HPDE6-E6E7 (cell line): Measurements from ENCODE around the gene CLIC5.

Experiments used
- DNase-seq: peaks from one replicate; pipeline ENCODE4 v3.0.0; 2011; ENCODE audit warnings: missing footprints; ENCODE audit errors: extremely low spot score

The CLIC5 gene

GRCh38 chr6:45997875-45998506 is 17.7 kb downstream of the CLIC5 start:
- DNase-seq, result no peak

DNA sequence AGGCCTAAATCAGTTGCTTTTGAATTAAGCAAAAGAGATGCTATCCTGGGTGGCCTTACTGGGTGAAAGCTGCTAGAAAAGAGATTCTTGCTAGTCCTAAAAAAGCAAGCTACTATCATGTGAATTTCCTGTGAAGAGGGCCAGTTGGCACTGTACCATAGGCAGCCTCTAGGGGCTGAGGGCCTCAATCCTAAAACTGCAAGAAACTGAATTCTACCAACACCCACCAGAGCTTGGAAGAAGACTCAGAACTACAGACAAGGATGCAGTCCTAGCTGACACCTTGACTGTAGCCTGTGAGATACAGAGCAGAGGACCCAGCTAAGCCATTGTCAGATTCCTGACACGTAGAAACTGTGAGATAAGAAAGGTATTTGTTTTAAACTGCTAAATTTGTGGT is 24.5 kb downstream of the CLIC5 start:
- DNase-seq, result no peak

- DNase-seq, result no peak
These were observed 25.5 kb downstream of the CLIC5 start for GRCh38 chr6:45990162-45990561.

DNA sequence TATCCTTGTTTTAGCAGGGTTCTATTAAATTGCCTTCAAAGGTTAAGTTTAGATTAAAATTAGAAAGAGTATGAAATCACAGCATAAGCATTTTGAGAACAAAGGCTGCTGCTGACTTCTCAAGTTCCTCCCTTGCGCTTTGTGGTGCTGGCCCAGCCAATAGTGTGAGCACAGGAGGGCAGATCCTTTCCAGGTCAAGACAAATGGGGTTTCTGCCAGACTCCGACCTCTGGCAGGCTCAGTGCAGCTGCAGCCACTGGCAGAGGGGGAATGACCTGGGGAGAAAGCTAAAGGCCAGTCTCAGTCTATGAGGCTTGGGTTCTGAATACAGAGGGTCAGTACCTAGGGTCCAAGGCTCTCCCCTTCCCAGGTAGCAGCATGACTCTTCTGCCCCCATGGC is 27.0 kb downstream of the CLIC5 start:
- DNase-seq, result no peak

DNA sequence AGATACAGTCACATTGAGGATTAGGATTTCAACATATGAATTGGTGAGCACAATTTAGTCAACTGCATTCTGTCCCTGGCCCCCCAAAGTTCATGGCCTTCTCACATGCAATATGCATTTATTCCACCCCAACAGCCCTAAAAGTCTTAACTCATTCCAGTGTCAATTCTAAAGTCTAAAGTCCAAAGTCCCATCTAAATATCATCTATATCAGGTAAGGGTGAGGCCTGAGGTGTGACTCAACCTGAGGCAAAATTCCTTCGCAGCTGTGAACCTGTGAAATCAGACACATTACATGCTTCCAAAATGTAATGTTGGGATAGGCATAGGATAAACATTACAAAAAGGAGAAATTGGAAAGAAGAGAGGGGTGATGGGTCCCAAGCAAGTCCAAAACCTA is 27.8 kb downstream of the CLIC5 start:
- DNase-seq, result no peak

GRCh38 chr6:45986746-45987274 is 28.9 kb downstream of the CLIC5 start:
- DNase-seq, result no peak

DNA sequence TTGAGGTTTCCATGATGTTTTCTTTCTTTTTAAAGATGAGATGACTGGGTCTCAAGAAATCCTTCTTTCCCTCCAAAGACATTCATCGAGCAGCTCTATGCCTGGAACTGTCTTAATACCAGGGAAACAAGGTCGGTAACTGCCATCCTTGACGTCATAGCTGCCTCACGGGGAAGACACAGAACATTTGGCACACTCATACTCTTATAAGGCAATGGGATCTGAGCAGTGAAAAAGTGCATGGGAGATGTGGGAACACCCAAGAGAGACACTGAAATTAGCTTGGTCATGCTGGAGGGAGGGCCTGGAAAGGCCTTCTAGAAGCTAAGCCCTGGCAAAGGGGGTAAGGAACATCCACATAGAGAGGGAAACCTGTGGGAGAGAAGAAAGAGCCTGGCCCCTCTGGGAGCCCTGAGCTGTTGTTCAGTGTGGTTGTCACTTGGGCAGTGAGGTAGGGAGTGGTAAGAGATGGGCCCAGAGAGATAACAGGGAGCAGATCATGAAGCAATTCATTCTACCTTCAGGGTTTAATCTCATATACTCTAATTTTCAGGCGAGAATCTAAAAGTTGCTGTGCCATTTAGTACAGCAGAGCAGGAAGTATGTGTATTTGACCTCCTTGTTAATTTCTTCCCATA is 30.8 kb downstream of the CLIC5 start:
- DNase-seq, result no peak

GRCh38 chr6:45984347-45984746 is 31.3 kb downstream of the CLIC5 start:
- DNase-seq, result no peak

GRCh38 chr6:45983062-45983461 is 32.6 kb downstream of the CLIC5 start:
- DNase-seq, result no peak

- no peak for DNase-seq
These were observed 33.2 kb downstream of the CLIC5 start for GRCh38 chr6:45982280-45983036.

DNA sequence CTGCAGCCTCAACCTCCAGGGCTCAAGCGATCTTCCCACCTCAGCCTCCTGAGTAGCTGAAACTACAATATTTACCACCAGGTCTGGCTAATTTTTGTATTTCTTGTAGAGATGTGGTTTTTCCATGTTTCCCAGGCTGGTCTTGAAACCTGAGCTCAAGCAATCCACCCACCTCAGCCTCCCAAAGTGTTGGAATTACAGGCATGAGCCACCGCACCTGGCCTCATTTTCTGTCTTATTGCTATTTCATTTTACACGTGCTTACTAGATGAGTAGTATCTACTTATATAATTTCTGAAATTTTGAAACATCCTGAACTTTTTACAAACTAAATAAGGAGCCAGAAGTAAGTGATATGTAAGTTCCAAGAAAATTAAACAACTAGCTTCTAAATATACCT is 34.6 kb downstream of the CLIC5 start:
- DNase-seq, result no peak

DNA sequence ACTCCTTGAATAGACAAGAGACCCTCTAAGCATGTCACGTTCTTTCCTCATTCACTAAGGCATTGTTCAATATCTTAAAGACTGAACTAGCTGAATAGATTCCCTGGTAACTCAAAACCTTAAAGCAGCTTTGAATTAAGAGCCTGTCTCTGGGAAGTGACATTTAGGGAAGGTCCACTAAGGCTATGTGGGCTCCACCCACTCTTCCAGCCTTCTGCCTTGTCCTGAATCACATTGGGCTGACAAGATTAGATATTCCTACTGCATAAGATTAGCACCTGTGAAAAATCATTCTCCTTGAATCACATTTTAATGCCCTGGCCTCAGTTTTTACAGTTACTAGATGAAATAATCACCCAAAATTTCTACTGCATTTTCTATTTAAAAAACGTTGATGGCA is 36.3 kb downstream of the CLIC5 start:
- no peak for DNase-seq

- no peak for DNase-seq
These were observed 41.1 kb downstream of the CLIC5 start for GRCh38 chr6:45974596-45974995.

DNA sequence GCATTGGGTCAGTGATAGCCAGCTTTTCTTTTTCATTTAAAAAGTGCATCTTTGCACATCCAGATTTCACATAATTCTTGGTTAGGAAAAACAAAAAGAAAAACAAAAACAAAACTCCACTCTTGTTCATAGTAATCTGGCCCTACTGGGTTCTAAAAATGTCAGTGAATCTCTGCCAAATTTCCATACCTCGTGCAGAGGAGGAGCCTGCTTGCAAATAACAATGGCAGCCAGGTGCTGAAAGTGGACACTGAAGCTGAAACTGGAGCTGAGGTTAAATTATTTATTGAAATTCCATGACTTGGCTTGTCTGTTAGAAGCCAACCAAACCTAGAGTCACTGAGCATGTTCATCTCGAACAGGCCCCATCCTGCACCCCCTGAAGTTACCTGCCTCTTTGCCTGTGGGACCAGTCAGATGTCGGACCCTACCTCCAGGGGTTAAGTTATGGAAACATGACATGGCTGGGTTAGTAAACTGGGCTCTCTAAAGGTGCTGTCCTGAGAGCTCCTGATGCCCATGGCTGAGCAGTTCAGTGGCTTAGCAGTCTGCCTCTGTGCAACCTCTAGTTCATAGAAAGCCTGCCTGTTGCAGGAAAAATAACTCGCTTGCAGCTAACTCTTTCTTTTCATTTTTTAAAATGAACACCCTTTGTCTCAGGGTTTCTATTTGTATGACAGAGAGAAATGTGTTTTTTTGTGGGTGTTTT is 42.7 kb downstream of the CLIC5 start:
- DNase-seq, result no peak

- no peak for DNase-seq
These were observed 44.4 kb downstream of the CLIC5 start for GRCh38 chr6:45971287-45971686.

- DNase-seq, result no peak
These were observed 45.3 kb downstream of the CLIC5 start for GRCh38 chr6:45970326-45970725.

- DNase-seq, result no peak
These were observed 45.8 kb downstream of the CLIC5 start for GRCh38 chr6:45969883-45970282.

GRCh38 chr6:45969026-45969425 is 46.6 kb downstream of the CLIC5 start:
- DNase-seq, result no peak

DNA sequence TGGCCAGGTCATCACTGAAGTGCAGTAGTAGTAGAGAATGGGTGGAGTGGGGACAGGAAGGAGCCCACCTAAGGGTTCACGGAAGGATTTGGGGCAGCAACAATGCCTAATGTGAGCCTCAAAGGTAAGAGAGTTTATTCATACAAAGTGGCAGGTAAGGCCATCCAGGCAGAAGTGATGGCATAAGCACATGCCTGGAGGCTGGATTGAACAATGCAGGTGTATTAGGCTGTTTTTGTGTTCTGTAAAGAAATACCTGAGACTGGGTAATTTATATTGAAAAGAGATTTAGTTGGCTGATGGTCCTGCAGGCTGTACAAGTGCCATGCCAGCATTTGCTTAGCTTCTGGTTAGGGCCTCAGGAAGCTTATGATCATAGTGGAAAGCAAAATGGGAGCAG is 48.3 kb downstream of the CLIC5 start:
- no peak for DNase-seq

GRCh38 chr6:45966797-45967196 is 48.9 kb downstream of the CLIC5 start:
- DNase-seq, result no peak

DNA sequence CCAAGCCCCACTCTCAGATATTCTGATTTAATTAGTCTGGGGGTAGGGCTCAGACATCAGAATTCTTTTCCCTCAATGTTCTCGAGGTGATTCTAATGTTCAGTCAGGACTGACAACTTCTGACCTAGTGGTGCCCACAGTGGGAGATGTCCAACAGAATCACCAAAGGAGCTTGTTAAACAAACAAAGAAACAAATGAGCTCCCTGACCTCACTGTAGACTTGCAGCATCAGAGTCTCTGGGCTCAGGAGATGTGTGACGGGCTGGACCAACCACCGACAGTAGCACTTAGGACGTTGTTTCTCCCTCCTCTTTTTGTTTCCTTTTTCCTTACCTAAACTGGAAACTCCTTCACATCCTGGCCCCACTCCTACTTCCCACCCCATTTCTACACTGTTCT is 49.3 kb downstream of the CLIC5 start:
- DNase-seq, result no peak

GRCh38 chr6:45965792-45966191 is 49.9 kb downstream of the CLIC5 start:
- no peak for DNase-seq
